Progenitor cell of endocrine pancreas (in vitro differentiated cells): ENCODE measurements around the gene CDH12. TPM values are rescaled to one million over a fixed set of nuclear protein-coding genes. Genes with fewer than 3 reads are reported as not detected.

ENCODE experiments used
- DNase-seq: peaks from one replicate; pipeline ENCODE4 v3.0.0; 2021; ENCODE audit warnings: low spot score; ENCODE audit not compliant: unreplicated experiment
- H3K27ac Mint-ChIP-seq: 2 replicates; pipeline ENCODE4 v1.8.0; 2021; ENCODE audit warnings: mild to moderate bottlenecking, moderate library complexity, mixed read lengths
- H3K27me3 Mint-ChIP-seq: 2 replicates; pipeline ENCODE4 v1.8.0; 2021; ENCODE audit warnings: mixed read lengths
- H3K36me3 Mint-ChIP-seq: 2 replicates; pipeline ENCODE4 v1.8.0; 2022; ENCODE audit warnings: mixed read lengths; ENCODE audit not compliant: insufficient read depth
- H3K4me1 Mint-ChIP-seq: 2 replicates; pipeline ENCODE4 v1.8.0; 2021; ENCODE audit warnings: low read depth, mixed read lengths
- H3K4me3 Mint-ChIP-seq: 2 replicates; pipeline ENCODE4 v1.8.0; 2021; ENCODE audit warnings: low read depth, mild to moderate bottlenecking, moderate library complexity, mixed read lengths
- H3K9me3 Mint-ChIP-seq: 2 replicates; pipeline ENCODE4 v1.8.0; 2021; ENCODE audit warnings: low read depth, mixed read lengths
- CTCF ChIP-seq: fragments of 200-600 bp; sonication (generic); IDR thresholded peaks from one replicate; pipeline ENCODE4 v1.5.0; 2021; ENCODE audit warnings: antibody characterized with exemption, mild to moderate bottlenecking; ENCODE audit not compliant: unreplicated experiment
- total RNA-seq: library from RNA; stranded (reverse); gene quantifications from 2 replicates; pipeline ENCODE4 v1.2.1, GENCODE V29; 2021

Gene CDH12
- total RNA-seq, 1 donor from 2014 or later: 2.8 TPM

DNA sequence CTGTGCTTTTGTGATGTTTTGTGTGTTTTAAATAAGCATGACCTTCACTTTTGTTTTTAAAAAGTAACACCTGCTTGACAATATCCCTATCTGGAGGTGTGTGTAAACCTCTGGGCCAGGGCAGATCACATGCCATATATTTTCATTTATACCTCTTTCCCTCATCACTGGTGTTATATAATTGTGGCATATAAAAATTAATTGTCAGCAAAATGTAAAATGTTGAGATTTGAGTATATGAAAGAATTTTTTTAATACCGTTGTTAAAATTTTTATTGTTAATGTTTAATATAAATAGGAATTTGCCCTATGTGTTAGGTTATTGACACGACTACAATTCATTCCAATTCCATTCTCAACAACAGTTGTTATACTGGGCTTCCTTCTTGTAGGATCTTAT lies 6.5 kb downstream of the CDH12 start:
- Mint-ChIP-seq H3K27me3 (peaks cover 24% of the 10 kb centered on the region), H3K4me1 (no peaks in the 10 kb centered on the region), H3K4me3 (no peak overlapping the region), H3K36me3 (no peaks in the 10 kb centered on the region), H3K27ac (no peak overlapping the region), H3K9me3 (no peaks in the 10 kb centered on the region)
- TF ChIP-seq CTCF: no peak
- DNase-seq: no peak

DNA sequence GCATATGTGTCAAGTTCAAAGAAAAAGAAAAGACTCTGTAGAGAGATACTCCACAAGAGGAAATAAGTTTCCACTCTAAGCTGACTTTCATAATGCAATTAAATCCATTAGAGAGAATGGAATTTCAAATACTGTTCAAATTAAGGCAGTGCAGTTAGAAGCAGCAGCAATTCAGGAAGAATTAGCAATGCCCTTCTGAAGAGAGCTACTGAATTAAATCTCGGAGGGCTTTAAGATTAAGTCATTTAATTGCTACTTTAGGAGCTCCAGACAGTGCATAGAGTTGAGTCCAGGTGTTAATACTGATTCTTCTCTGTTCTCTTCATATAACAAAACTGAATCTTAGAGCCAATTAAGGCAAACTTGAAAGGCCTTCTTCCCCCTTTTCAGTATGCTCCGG lies 8.5 kb downstream of the CDH12 start:
- H3K4me3 Mint-ChIP-seq: no peak overlapping the region
- H3K27me3 Mint-ChIP-seq: peaks cover 14% of the 10 kb centered on the region
- no peak for DNase-seq
- no peaks in the 10 kb centered on the region for H3K4me1 Mint-ChIP-seq
- no peaks in the 10 kb centered on the region for H3K9me3 Mint-ChIP-seq
- no peak overlapping the region for H3K27ac Mint-ChIP-seq
- no peaks in the 10 kb centered on the region for H3K36me3 Mint-ChIP-seq
- no peak for TF ChIP-seq CTCF

DNA sequence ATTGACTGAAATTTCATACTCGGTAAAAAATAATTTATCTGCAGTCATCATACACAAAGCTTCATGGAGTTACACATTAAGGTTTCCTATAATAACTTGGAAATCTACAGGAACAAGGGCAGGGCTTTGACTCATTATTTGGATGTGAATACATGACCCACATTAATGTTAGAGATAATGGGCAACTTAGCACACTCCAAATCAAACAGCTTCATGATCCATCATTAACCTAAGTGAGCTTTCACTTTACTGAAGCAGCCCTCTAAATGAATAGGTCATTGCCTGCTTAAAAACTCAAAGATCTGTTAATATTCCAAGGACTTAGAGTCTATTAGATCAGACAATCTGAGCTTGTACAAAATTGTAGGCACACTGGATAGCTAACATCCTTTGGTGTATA lies 9.0 kb downstream of the CDH12 start:
- H3K27me3 Mint-ChIP-seq: peaks cover 11% of the 10 kb centered on the region
- no peak overlapping the region for H3K27ac Mint-ChIP-seq
- no peak for DNase-seq
- H3K36me3 Mint-ChIP-seq: no peaks in the 10 kb centered on the region
- no peak for TF ChIP-seq CTCF
- H3K4me3 Mint-ChIP-seq: no peak overlapping the region
- H3K4me1 Mint-ChIP-seq: no peaks in the 10 kb centered on the region
- no peaks in the 10 kb centered on the region for H3K9me3 Mint-ChIP-seq

GRCh38 chr5:22842574-22842973 lies 10.6 kb downstream of the CDH12 start:
- no peak for TF ChIP-seq CTCF
- H3K27me3 Mint-ChIP-seq: no peaks in the 10 kb centered on the region

DNA sequence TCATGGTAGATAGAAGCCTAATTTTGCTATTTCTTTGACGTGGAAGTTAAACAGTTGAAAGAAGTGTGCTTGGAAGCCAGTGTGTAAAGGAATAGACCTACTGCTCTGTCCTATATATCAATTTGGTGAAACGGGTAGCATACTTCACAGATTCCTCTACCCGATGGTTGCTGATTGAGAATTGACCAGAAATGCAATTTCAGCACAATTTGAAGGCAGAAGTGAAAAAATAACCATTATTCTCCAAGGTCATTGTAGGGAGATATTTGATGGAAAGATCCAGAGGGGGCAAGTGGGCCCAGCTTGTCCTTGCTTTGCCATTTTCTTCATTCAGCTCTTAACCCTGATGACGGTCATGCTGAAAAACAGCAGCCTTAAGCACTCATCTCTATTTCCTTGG lies 15.3 kb downstream of the CDH12 start:
- Mint-ChIP-seq H3K27me3 (no peaks in the 10 kb centered on the region), H3K9me3 (no peaks in the 10 kb centered on the region), H3K4me1 (no peaks in the 10 kb centered on the region), H3K36me3 (no peaks in the 10 kb centered on the region), H3K4me3 (no peak overlapping the region), H3K27ac (no peak overlapping the region)
- no peak for TF ChIP-seq CTCF
- DNase-seq: no peak

More at GRCh38 chr5:22842574-22842973, 10.6 kb downstream of the CDH12 start:
- no peaks in the 10 kb centered on the region for H3K4me1 Mint-ChIP-seq
- no peak overlapping the region for H3K4me3 Mint-ChIP-seq
- no peak overlapping the region for H3K27ac Mint-ChIP-seq
- no peak for DNase-seq
- H3K36me3 Mint-ChIP-seq: no peaks in the 10 kb centered on the region
- H3K9me3 Mint-ChIP-seq: no peaks in the 10 kb centered on the region
